GM12873 (cell line): Measurements from ENCODE around the gene FAM171A1.

Experiments used
- CTCF ChIP-seq: IDR thresholded peaks from 2 replicates; pipeline ENCODE4 v1.5.1; 2012; ENCODE audit warnings: low read depth, mild to moderate bottlenecking, moderate library complexity, low read length, control low read depth; ENCODE audit not compliant: insufficient read depth; ENCODE audit errors: missing control alignments

FAM171A1 gene

DNA sequence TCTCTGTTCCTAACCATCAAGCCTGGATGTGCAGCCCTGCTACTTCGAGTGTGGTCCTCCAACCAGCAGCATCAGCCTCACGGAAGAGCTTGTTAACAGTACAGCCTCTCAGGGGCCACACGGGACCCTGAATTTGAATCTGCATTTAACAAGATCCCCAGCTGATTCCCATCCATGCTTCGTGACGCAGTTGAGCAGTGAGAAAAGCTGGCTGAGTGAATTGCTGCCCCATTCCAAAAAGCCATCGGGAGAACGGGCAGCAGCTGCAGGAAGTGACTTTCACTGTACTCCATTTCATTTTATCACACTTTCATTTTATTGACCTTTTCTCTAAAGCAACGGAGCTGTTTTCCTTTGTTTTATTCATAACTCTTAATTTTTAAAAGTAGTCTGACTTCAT, 22.5 kb downstream of the FAM171A1 start:
- TF ChIP-seq CTCF, result no peak

DNA sequence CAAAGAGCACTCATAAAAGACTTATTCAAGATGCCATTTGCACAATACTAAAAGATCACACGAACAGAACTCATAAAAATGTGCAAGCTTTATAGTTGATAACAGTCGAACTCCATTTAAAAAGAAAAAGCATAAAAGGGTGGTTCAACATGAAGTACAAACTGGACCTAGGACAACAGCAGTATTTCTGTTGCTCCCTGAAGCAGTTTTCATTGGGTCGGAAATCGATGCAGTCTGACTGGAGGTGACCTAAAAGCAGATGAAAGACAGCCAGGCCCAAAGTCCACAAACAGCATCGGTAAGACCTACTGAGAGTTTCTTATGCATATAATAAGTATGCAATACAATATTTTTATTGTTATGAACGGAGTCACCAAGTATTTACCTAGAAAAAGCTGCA, 23.9 kb downstream of the FAM171A1 start:
- TF ChIP-seq CTCF, result no peak

GRCh38 chr10:15346440-15347141, 24.5 kb downstream of the FAM171A1 start:
- TF ChIP-seq CTCF, result no peak

DNA sequence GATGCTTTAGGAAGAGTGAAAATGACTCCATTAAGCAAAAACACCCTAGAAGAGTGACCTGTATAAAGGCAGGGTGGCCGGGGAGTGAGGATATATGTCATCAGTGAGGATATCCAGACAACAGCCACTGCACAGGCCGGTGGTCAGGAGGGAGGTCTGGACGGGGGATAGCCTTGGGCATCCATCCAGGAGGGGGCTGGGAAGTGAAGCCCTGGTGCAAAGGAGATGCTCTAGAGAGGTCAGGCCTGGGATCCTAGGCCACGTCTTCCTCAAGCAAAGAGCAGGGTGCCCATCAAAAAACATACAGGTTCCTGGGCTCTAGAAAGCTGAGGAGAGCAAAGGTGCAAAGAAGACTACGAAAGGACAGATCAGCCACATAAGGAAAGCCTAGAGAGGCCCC, 25.6 kb downstream of the FAM171A1 start:
- TF ChIP-seq CTCF, result no peak

DNA sequence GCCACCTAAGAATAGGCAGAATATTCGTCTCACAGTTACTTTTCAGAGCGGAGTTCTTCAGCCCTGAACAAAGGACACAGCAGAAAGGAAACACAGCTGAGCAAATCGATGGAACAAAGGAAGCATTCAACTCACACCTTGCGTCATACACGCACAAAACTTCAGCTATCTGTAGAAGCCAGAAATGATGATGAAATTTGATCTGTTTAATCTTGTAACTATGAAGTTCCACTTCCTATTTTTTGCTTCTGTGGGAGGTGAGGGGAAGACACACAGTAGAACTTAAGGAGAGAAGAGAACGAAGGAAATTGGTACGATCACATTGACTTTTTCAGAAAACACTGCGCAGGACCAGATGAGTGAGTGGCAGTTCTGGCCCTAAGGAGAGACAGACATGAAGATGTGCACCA, 26.2 kb downstream of the FAM171A1 start:
- no peak for TF ChIP-seq CTCF

DNA sequence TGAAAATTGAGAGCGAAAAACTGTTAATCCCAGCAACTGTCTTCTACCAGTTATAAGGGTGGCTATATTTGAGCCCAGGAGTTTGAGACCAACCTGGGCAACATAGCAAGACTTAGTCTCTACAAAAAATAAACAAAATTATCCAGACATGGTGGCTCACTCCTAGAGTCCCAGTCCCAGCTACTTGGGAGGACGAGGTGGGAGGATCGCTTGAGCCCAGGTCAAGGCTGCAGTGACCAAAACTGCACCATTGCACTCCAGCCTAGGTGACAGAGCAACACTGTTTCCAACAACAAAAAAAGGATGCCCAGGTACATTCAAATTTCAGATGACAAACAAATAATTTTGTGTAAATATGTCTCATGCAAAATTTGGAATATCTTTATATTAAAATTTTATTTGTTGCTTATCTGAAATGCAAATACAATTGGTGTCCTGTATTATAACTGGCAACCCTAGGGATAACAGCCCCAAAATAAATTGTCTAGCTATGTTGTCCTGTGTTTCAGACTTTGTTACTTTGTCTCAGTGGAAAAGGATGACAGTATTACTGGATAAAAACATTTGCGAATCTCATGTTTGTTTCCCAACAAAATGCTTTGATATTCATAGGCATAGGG, 26.7 kb downstream of the FAM171A1 start:
- TF ChIP-seq CTCF, result no peak

DNA sequence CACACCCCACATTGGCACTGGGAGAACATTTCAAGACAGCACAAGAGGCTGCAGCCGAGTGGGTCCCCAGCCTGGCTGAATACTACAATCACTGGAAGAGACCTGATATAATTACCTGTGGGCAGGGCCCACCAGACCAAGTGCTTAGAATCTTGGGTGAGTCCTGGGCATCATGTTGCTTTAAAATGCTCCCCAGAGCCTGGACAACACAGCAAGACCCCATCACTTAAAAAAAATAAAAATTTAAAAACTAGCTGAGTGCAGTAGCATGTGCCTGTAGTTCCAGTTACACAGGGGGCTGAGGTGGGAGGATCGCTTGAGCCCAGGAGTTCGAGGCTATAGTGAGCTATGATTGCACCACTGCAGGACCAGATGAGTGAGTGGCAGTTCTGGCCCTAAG, 28.1 kb downstream of the FAM171A1 start:
- no peak for TF ChIP-seq CTCF
